Body of pancreas (tissue), 4 donors: ENCODE results near the gene ACADL.

Experiments
- POLR2A ChIP-seq, 3 donors: fragments of 450-650 bp; IDR thresholded peaks; one replicate each; pipeline ENCODE4 v1.6.1; 2016; ENCODE audit warnings: antibody characterized with exemption in 3 of 3, mild to moderate bottlenecking in 2 of 3
- TF ChIP-seq, protein P1 (sequence below), 7 experiments: fragments of 450-650 bp in 4 of 7; fragments of 200-600 bp in 3 of 7; sonication (generic) in 3 of 7; IDR thresholded peaks; one replicate each; pipeline ENCODE4 v1.5.1; 2016 to 2019; ENCODE audit warnings: antibody characterized with exemption in 7 of 7

- TF ChIP-seq POLR2A (IDR thresholded peaks at IDR 0.05): no peak
- TF ChIP-seq, protein P1, sequence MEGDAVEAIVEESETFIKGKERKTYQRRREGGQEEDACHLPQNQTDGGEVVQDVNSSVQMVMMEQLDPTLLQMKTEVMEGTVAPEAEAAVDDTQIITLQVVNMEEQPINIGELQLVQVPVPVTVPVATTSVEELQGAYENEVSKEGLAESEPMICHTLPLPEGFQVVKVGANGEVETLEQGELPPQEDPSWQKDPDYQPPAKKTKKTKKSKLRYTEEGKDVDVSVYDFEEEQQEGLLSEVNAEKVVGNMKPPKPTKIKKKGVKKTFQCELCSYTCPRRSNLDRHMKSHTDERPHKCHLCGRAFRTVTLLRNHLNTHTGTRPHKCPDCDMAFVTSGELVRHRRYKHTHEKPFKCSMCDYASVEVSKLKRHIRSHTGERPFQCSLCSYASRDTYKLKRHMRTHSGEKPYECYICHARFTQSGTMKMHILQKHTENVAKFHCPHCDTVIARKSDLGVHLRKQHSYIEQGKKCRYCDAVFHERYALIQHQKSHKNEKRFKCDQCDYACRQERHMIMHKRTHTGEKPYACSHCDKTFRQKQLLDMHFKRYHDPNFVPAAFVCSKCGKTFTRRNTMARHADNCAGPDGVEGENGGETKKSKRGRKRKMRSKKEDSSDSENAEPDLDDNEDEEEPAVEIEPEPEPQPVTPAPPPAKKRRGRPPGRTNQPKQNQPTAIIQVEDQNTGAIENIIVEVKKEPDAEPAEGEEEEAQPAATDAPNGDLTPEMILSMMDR (IDR thresholded peaks at IDR 0.05): no peak
Measured at GRCh38 chr2:210215120-210215519, 10.1 kb downstream of the ACADL start.
